HepG2 (cell line): ENCODE data around the gene PCDHGB6. TPM values are rescaled to one million over a fixed set of nuclear protein-coding genes. Genes with fewer than 3 reads are reported as not detected.
"Not testable (repeated sequence)": the region's sequence is repeated elsewhere in the genome, so short reads cannot be mapped to it uniquely, and the experiment has no call there.

Source experiments
- ATAC-seq: fragments of 200-7000 bp; cut with Tn5 transposase; 3 replicates; pipeline ENCODE4 v1.9.1; 2020; ENCODE audit warnings: mild to moderate bottlenecking, moderate library complexity
- BruUV-seq: library from RNA; stranded (reverse); fragments of 400-500 nt; replicated peaks from 2 replicates; lab custom pipeline; 2021; lab: Mats Ljungman, UMichigan
- CTCF ChIA-PET: fragments of 300-600 bp; formaldehyde crosslinking; extraction: SDS; loops from one replicate; lab custom pipeline; 2021; ENCODE audit warnings: low total read pairs, inconsistent platforms, low intra/inter-chr PET ratio; lab: Yijun Ruan, JAX
- POLR2A ChIA-PET: fragments of 350-600 bp; sonication (Branson Sonifier 250); formaldehyde crosslinking; loops from one replicate; lab custom pipeline; 2020; ENCODE audit warnings: antibody characterized with exemption, inconsistent platforms; lab: Yijun Ruan, JAX
- DNase-seq: peaks from one replicate; pipeline ENCODE4 v3.0.0-alpha.2; 2015; ENCODE audit warnings: low spot score
- FAIRE-seq: peaks from 3 replicates; lab custom pipeline; 2011; peaks lifted over from hg19 to GRCh38; lab: Jason Lieb, UNC
- H2AFZ ChIP-seq: one replicate; pipeline ENCODE4 v1.6.1; 2011; ENCODE audit warnings: low read length, inconsistent platforms
- H3K27ac ChIP-seq: fragments of 300-600 bp; 3 replicates; pipeline ENCODE4 v1.8.0; 2011; ENCODE audit warnings: mixed run types, mild to moderate bottlenecking, mixed read lengths, low read length, inconsistent platforms; ENCODE audit not compliant: insufficient read depth; ENCODE audit errors: extremely low read length
- H3K27me3 ChIP-seq, 2 experiments: fragments of 200-600 bp in 1 of 2; 2 replicates in 1 of 2; 3 replicates in 1 of 2; pipeline versions ENCODE4 v1.6.0 to v1.8.0; 2011; ENCODE audit warnings: low read length in 2 of 2, mild to moderate bottlenecking in 2 of 2, moderate library complexity in 2 of 2, inconsistent platforms in 1 of 2; ENCODE audit not compliant: insufficient read depth in 2 of 2, control insufficient read depth in 1 of 2
- H3K36me3 ChIP-seq, 2 experiments: fragments of 200-600 bp in 1 of 2; replicated peaks in 1 of 2; 2 replicates in 1 of 2; 3 replicates in 1 of 2; pipeline versions ENCODE4 v1.5.1 to v1.8.0; 2011; ENCODE audit warnings: low read length in 2 of 2, inconsistent platforms in 1 of 2; ENCODE audit not compliant: insufficient read depth in 2 of 2, control insufficient read depth in 1 of 2
- H3K4me1 ChIP-seq: 2 replicates; pipeline ENCODE4 v1.5.1; 2012; ENCODE audit warnings: low read length, inconsistent platforms; ENCODE audit not compliant: insufficient read depth
- H3K4me2 ChIP-seq: 2 replicates; pipeline ENCODE4 v1.6.0; 2011; ENCODE audit warnings: low read depth, low read length, inconsistent platforms
- H3K4me3 ChIP-seq, 3 experiments: fragments of 200-600 bp in 1 of 3; sonication (generic), shearing (Covaris generic) in 1 of 3; replicated peaks in 1 of 3; 2 replicates each; pipeline ENCODE4 v1.5.1; 2011 to 2016; ENCODE audit warnings: low read length in 3 of 3, inconsistent platforms in 2 of 3, low read depth in 2 of 3, mild to moderate bottlenecking in 2 of 3, control low read depth in 1 of 3, mixed read lengths in 1 of 3; ENCODE audit not compliant: insufficient read depth in 1 of 3
- H3K79me2 ChIP-seq: one replicate; pipeline ENCODE4 v1.6.1; 2011; ENCODE audit warnings: low read length, inconsistent platforms; ENCODE audit not compliant: insufficient read depth
- H3K9ac ChIP-seq: 2 replicates; pipeline ENCODE4 v1.6.0; 2011; ENCODE audit warnings: mild to moderate bottlenecking, low read depth, low read length, inconsistent platforms; ENCODE audit not compliant: insufficient read depth
- H3K9me3 ChIP-seq: 2 replicates; pipeline ENCODE4 v1.5.1; 2012; ENCODE audit warnings: mild to moderate bottlenecking, low read length
- H4K20me1 ChIP-seq: 2 replicates; pipeline ENCODE4 v1.6.0; 2011; ENCODE audit warnings: inconsistent platforms, mild to moderate bottlenecking, low read length, moderate library complexity; ENCODE audit not compliant: insufficient read depth
- GFI1 ChIP-seq: sonication (generic); formaldehyde crosslinking; IDR thresholded peaks from 2 replicates; pipeline ENCODE4 v1.5.0; 2020; ENCODE audit warnings: missing genetic modification reagents, mild to moderate bottlenecking, borderline replicate concordance
- GTF3A ChIP-seq: sonication (generic); formaldehyde crosslinking; conservative IDR thresholded peaks from 2 replicates; pipeline ENCODE4 v1.4.0; 2020; ENCODE audit warnings: mild to moderate bottlenecking, missing genetic modification reagents
- ZNF10 ChIP-seq: sonication (generic); formaldehyde crosslinking; IDR thresholded peaks from 2 replicates; pipeline ENCODE4 v1.4.0; 2020; ENCODE audit warnings: mild to moderate bottlenecking, low read depth, missing genetic modification reagents, borderline replicate concordance
- ZNF142 ChIP-seq: sonication (generic); formaldehyde crosslinking; IDR thresholded peaks from 2 replicates; pipeline ENCODE4 v1.4.0; 2020; ENCODE audit warnings: missing genetic modification reagents
- WGBS: methylation state at CpG from one replicate; pipeline ENCODE4 v1.1.6; 2017; ENCODE audit warnings: low lambda C conversion rate; 5-methylcytosine and 5-hydroxymethylcytosine counted together
- in situ Hi-C: cut with HindIII; loops from 2 replicates; pipeline ENCODE4 v1.10.0; 2017; ENCODE audit warnings: low pct_unique_long_range_greater_than_20kb; ENCODE audit not compliant: extremely low pct_ligation_motif_present
- intact Hi-C: fragments of 100-400 bp; cut with micrococcal nuclease; formaldehyde crosslinking; loops from one replicate; pipeline ENCODE4 v1.10.0; 2022; ENCODE audit not compliant: unreplicated experiment
- polyA plus RNA-seq, 8 experiments: library from polyadenylated mRNA; depleted of rRNA in 3 of 8; stranded (reverse) in 7 of 8; unstranded in 1 of 8; fragments of >200 nt; fragmentation: Illumina TruSeq in 4 of 8; extraction: Trizol in 4 of 8; gene quantifications; 2 replicates each; pipeline versions ENCODE4 v1.2.1 to v1.2.3, GENCODE V29; 2011 to 2016; ENCODE audit warnings: low read depth in 4 of 8, missing spikeins in 1 of 8, mixed read lengths in 1 of 8; ENCODE audit not compliant: insufficient read depth in 1 of 8
- total RNA-seq, 5 experiments: library from RNA; depleted of rRNA; stranded (reverse); fragments of >200 nt; fragmentation: Illumina TruSeq; extraction: Trizol; gene quantifications; 2 replicates each; pipeline ENCODE4 v1.2.3, GENCODE V29; 2016; ENCODE audit warnings: low read depth in 1 of 5

Gene PCDHGB6
- total and polyA plus RNA-seq, 2 of the 13 experiments (the other 11 are each of a cell fraction or from before 2014, with no cell fraction given): 0.01 to 0.20 TPM

- TF ChIP-seq ZNF142 (CRISPR knock-in tag) (no peak), GFI1 (no peak), ZNF10 (CRISPR knock-in tag) (no peak), GTF3A (CRISPR knock-in tag) (no peak)
These were observed 14.6 kb upstream of the PCDHGB6 start (continued) for GRCh38 chr5:141393267-141393666.

- H3K36me3 ChIP-seq, intact Hi-C loops, H3K9ac ChIP-seq, H3K4me3 ChIP-seq, H2AFZ ChIP-seq, H3K4me2 ChIP-seq, in situ Hi-C loops, H3K79me2 ChIP-seq, FAIRE-seq, BruUV-seq, CTCF ChIA-PET, H3K27me3 ChIP-seq, H3K27ac ChIP-seq, H4K20me1 ChIP-seq, DNase-seq, H3K4me1 ChIP-seq, ATAC-seq, POLR2A ChIA-PET: not testable (repeated sequence)
- WGBS: 82% methylated on average over 23 of the region's 53 CpGs
- peaks cover 51% of the 10 kb centered on the region for H3K9me3 ChIP-seq
These were observed 13.2 kb upstream of the PCDHGB6 start for GRCh38 chr5:141394401-141395187.
